Tibial nerve (tissue), 4 donors: Measurements from ENCODE around the gene FMO4.

Source experiments
- CTCF ChIP-seq, 5 experiments: fragments of 200-600 bp in 3 of 5; fragments of 450-650 bp in 2 of 5; sonication (generic) in 3 of 5; IDR thresholded peaks; one replicate each; pipeline ENCODE4 v1.5.1; 2016 to 2019; ENCODE audit warnings: antibody characterized with exemption in 5 of 5, mild to moderate bottlenecking in 3 of 5, moderate library complexity in 2 of 5
- EP300 ChIP-seq, 2 donors: sonication (generic); formaldehyde crosslinking; IDR thresholded peaks; one replicate each; pipeline ENCODE4 v1.6.1; 2017; ENCODE audit warnings: antibody characterized with exemption in 2 of 2, mild to moderate bottlenecking in 1 of 2

GRCh38 chr1:171355727-171356126, 41.7 kb downstream of the FMO4 start:
- TF ChIP-seq CTCF (IDR thresholded peaks at IDR 0.05) = no peak
- TF ChIP-seq EP300 (IDR thresholded peaks at IDR 0.05) = no peak
